ENCODE data around the gene GNE. TPM values are rescaled to one million over a fixed set of nuclear protein-coding genes. Genes with fewer than 3 reads are reported as not detected.

The GNE gene
- total and polyA plus RNA-seq, 9 of the 15 experiments (the other 6 are each of a cell fraction or from before 2014, with no cell fraction given) = 5.1 to 18.6 (median 12.0) TPM

GRCh38 chr9:36207546-36208012, 50.7 kb downstream of the GNE start (continued):
- TF ChIP-seq HINFP (tag; conservative IDR thresholded peaks at IDR 0.05; ENCODE audit: low read depth) = no peak
- TF ChIP-seq GABPA (tag; conservative IDR thresholded peaks at IDR 0.05; ENCODE audit: low read depth) = no peak
- no peak for TF ChIP-seq NFXL1 (CRISPR knock-in tag; IDR thresholded peaks at IDR 0.05)
- no peak for TF ChIP-seq MTF1 (CRISPR knock-in tag; IDR thresholded peaks at IDR 0.05; ENCODE audit: borderline replicate concordance)
- no peak for TF ChIP-seq ZNF133 (CRISPR knock-in tag; IDR thresholded peaks at IDR 0.05)
- no peak for TF ChIP-seq ZZZ3 (IDR thresholded peaks at IDR 0.05)
- no peak for TF ChIP-seq POLR2AphosphoS2 (IDR thresholded peaks at IDR 0.05; ENCODE audit: low read length)
- TF ChIP-seq EGR1 (conservative IDR thresholded peaks at IDR 0.05) = peak; percentile 75
- TF ChIP-seq U2AF2 (optimal IDR thresholded peaks at IDR 0.05; ENCODE audit: low read depth, low read length) = no peak
- TF ChIP-seq, protein P1, sequence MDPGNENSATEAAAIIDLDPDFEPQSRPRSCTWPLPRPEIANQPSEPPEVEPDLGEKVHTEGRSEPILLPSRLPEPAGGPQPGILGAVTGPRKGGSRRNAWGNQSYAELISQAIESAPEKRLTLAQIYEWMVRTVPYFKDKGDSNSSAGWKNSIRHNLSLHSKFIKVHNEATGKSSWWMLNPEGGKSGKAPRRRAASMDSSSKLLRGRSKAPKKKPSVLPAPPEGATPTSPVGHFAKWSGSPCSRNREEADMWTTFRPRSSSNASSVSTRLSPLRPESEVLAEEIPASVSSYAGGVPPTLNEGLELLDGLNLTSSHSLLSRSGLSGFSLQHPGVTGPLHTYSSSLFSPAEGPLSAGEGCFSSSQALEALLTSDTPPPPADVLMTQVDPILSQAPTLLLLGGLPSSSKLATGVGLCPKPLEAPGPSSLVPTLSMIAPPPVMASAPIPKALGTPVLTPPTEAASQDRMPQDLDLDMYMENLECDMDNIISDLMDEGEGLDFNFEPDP (CRISPR knock-in tag; IDR thresholded peaks at IDR 0.05) = no peak
- TF ChIP-seq POLR3G (IDR thresholded peaks at IDR 0.05; ENCODE audit: extremely low read depth, insufficient read length, insufficient replicate concordance) = no peak
- no peak for TF ChIP-seq TAF15 (IDR thresholded peaks at IDR 0.05; ENCODE audit: low read depth, low read length)
- no peak for TF ChIP-seq ERF (CRISPR knock-in tag; IDR thresholded peaks at IDR 0.05)
- TF ChIP-seq HDAC3 (IDR thresholded peaks at IDR 0.05; ENCODE audit: borderline replicate concordance, partially characterized antibody) = no peak
- TF ChIP-seq, protein P2, sequence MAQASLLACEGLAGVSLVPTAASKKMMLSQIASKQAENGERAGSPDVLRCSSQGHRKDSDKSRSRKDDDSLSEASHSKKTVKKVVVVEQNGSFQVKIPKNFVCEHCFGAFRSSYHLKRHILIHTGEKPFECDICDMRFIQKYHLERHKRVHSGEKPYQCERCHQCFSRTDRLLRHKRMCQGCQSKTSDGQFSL (CRISPR knock-in tag; IDR thresholded peaks at IDR 0.05) = no peak
- TF ChIP-seq, protein P2 (tag; IDR thresholded peaks at IDR 0.05) = no peak
- TF ChIP-seq FOS (IDR thresholded peaks at IDR 0.05; ENCODE audit: extremely low read depth, insufficient read length) = no peak
- peak; percentile 66; the same call in 1 of the 2 replicates for TF ChIP-seq MAFK (IDR thresholded peaks at IDR 0.05; ENCODE audit: low read length)
- no peak for TF ChIP-seq NFIC (IDR thresholded peaks at IDR 0.05)
- no peak for TF ChIP-seq ETV5 (CRISPR knock-in tag; IDR thresholded peaks at IDR 0.05; ENCODE audit: low read depth)
- no peak for TF ChIP-seq TCF7L2 (IDR thresholded peaks at IDR 0.05; ENCODE audit: low read depth, low read length)
- TF ChIP-seq ZNF785 (CRISPR knock-in tag; IDR thresholded peaks at IDR 0.05) = no peak
- TF ChIP-seq THAP12 (CRISPR knock-in tag; IDR thresholded peaks at IDR 0.05) = no peak
- TF ChIP-seq RBM14 (IDR thresholded peaks at IDR 0.05; ENCODE audit: borderline replicate concordance, insufficient read depth, low read depth, low read length) = no peak

Data from K562 (cell line).